Stimulated activated CD8-positive, alpha-beta memory T cell treated with anti-CD3 and anti-CD28 coated beads, Interleukin-7, amount 100 ng/mL, for 4 hours (primary cell): Measurements from ENCODE around the gene THSD4.

Experiments
- DNase-seq, 2 donors: peaks; one replicate each; pipeline ENCODE4 v3.0.0-alpha.2; 2020; ENCODE audit warnings: low read depth in 2 of 2

THSD4 gene

DNA sequence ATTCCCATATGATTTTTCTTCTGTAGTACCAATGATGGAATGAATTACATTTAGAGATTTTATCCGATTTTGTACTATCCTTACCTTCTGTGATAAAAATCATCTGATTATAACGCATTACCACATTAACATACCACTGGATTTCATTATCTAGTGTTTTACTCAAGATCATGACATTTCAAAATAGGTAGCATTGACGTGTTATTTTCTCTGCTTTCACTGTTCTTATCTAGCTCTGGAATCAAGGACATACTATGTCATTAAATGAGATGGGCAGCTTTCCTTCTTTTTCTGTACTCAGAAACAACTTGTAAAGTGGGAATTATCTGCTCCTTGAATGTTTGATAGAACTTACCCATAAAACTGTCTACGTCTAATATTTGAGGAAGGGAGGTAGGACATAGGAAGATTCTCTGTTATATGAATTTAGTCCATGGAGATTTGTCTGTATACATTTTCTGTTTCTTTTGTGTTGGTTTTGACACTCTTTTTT is 511.4 kb downstream of the THSD4 start:
- DNase-seq, result no peak

DNA sequence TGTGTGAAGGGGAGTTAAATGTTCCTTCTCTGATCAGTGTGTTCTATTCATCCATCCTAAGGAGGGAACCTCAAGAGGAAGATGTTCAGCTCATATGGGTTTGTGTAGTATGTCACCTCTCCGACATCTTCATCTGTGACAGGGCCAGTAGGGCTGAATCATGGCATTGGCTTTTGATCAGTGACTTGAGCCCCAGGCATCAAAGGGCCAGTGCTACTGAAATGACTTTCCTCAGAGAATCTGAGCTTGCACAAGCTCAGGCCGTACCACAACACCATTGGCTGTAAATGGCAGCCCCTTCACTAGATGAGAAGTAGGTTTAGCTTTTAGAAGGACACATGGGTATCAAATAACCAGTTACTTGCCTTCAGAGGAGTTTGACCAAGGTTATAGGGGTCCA is 511.9 kb downstream of the THSD4 start:
- DNase-seq, result no peak

DNA sequence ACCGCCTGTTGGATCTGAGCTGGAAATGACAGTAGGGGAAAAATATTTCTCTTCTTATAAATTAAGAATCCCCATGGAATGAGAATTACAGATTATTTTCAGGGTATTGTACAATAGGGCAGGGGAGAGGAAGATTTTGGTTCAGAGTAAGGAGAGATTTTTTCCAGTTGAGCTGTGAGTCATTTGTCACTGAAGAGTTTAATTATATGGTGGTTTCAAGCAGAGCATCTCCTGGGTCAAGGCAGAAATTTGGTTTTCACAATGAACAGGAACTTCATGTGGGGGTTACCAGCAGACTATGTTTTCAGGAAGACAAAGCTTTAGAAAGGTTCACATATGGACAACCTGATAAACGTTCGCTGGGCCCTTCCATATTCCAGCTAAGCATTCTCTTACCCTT is 512.3 kb downstream of the THSD4 start:
- DNase-seq, result no peak

GRCh38 chr15:71628988-71629770 is 513.9 kb downstream of the THSD4 start:
- DNase-seq, result no peak

GRCh38 chr15:71629781-71630474 is 514.7 kb downstream of the THSD4 start:
- no peak for DNase-seq

DNA sequence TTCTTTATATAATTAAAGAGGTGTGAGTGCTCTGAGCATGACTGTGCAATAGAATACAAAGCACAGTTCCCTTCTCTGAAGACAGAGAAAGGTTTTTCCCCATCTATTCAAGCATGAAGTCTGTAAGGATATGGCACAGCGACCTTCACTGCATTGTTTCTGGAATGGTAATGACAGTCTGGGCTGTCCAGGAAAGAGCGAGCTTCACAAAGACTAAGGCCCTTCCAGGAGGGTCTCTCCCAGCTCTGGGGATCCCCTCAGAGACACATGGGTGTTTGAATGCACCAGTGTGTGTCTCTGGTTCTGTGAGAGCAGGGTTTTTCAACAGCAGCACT is 515.2 kb downstream of the THSD4 start:
- no peak for DNase-seq

DNA sequence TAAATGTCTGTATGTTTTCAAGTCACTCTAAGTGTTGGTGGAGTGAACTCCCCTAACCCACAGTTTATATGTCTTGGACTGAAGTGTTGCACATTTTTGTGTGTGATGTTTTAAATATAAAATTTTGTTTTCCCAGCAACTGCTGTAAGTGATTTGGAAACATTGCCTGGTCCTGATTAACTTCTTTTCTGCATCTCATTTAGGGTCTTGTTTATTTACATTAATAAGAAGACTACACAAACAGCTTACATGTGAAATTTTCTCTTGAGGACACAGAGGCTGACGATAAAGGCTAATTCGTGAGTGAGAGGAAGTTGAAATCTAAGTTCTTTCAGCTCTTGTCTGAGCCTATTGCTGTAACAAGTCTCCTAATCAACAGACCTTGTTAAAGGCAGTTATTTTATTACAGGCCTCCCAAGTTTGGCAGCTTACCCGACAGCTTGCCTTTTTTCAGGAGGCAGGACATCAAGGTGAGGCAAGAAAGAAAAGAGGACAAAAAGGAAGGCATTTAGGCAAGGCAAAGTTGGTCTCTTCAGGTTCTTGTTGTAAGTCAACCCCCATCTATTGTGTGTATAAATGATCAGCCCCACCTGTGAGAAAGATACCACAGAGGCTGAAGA is 517.4 kb downstream of the THSD4 start:
- no peak for DNase-seq

- no peak for DNase-seq
These were observed 519.7 kb downstream of the THSD4 start for GRCh38 chr15:71634820-71635560.

GRCh38 chr15:71635735-71636134 is 520.5 kb downstream of the THSD4 start:
- no peak for DNase-seq

DNA sequence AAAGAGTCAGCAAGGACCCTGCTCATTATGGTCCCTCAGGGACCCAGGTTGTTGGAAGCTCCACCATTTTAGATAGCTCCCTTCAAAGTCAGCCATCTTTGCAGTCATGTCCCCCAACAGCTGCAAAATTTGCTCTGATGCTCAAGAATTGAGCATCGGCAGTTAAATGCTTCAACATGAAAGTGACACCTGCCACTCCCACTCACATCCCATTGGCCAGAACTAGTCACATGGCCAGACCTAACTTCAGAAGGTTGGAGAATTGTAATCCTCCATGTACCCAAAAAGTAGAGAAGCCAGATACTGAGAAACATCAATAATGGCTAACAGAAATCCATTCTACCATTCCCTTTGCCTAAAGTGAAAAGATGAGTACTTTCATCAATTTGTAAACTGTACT is 523.6 kb downstream of the THSD4 start:
- no peak for DNase-seq

- no peak for DNase-seq
These were observed 524.2 kb downstream of the THSD4 start for GRCh38 chr15:71639471-71639870.

DNA sequence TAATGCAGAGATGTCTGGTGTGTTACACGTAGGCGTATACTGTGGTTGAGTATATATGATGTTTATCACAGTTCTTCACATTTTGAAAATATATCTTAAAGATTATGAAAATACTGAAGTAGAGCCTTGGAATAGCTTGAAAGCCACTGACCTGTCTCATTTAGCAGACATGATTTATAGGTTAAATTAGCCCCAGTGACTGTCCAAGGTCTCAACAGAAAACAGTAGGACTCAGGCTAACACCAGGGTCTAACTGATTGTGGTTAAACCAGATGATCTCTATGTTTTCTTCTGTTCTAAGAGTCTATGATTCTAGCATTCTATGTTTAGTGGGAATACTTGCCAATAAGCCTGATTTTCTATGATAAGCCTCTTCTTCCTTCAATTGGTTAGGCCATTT is 528.6 kb downstream of the THSD4 start:
- no peak for DNase-seq

- no peak for DNase-seq
These were observed 531.7 kb downstream of the THSD4 start for GRCh38 chr15:71646767-71647486.

DNA sequence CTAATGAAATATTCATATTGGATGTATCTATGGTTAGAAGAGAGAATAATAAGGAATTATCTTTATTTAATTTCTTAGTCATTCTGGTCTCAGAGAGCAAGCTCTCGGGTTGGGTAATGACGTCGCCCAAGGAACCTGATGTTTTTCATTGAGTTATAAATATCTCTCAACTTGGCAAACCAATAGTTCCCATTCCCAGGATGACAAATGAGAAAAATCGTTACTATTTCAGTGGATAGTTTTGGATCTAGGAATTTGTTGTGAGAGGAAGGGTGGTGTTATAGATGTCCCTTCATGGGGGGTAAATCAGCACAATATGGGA is 532.2 kb downstream of the THSD4 start:
- DNase-seq, result no peak

GRCh38 chr15:71648095-71648494 is 532.8 kb downstream of the THSD4 start:
- no peak for DNase-seq

GRCh38 chr15:71649894-71650293 is 534.6 kb downstream of the THSD4 start:
- DNase-seq, result no peak

DNA sequence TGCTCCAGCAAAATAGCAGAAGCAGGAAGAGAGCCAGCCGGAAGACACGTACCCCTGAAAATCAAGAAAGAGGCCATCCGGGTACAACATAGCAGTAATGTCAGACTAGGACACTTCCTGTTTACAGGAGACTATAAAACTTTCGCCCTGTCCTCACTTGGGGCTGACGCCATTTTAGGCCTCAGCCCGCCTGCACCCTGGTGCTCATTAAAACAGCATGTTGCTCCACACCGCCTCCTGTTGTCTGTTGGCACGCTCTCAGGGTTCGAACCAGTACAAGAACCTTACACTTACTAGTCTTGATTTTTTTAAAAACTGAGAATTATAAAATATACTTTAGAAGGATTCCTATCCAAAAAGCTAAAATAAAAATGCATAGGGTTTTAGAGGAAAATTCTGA is 535.3 kb downstream of the THSD4 start:
- DNase-seq, result no peak

GRCh38 chr15:71651750-71652186 is 536.5 kb downstream of the THSD4 start:
- no peak for DNase-seq

GRCh38 chr15:71654042-71654719 is 538.9 kb downstream of the THSD4 start:
- no peak for DNase-seq

GRCh38 chr15:71654720-71655174 is 539.5 kb downstream of the THSD4 start:
- DNase-seq, result no peak

- DNase-seq, result no peak
These were observed 541.2 kb downstream of the THSD4 start for GRCh38 chr15:71656425-71656824.
